G401 (cell line): ENCODE data around the gene BCO2. TPM values are rescaled to one million over a fixed set of nuclear protein-coding genes. Genes with fewer than 3 reads are reported as not detected.

Experiments used
- DNase-seq: peaks from one replicate; pipeline ENCODE4 v3.0.0-alpha.2; 2015; ENCODE audit warnings: low spot score
- in situ Hi-C: cut with HindIII; loops from 2 replicates; pipeline ENCODE4 v1.10.0; 2016; ENCODE audit warnings: low sequenced_read_pairs, mixed read lengths
- total RNA-seq: library from RNA; depleted of rRNA; stranded (reverse); fragments of >200 nt; shearing (Covaris generic); gene quantifications from 2 replicates; pipeline ENCODE4 v1.2.3, GENCODE V29; 2014

The BCO2 gene
- total RNA-seq, 1 experiment from 2014 or later, result not detected

- in situ Hi-C loops, result no loop called here
- DNase-seq, result no peak
Measured at GRCh38 chr11:112229746-112230433, 54.6 kb downstream of the BCO2 start.

- DNase-seq, result no peak
- in situ Hi-C loops, result no loop called here
Measured at GRCh38 chr11:112231952-112232351, 56.6 kb downstream of the BCO2 start.

GRCh38 chr11:112235750-112236390 lies 60.6 kb downstream of the BCO2 start:
- DNase-seq, result no peak
- in situ Hi-C loops, result no loop called here

GRCh38 chr11:112237451-112237850 lies 62.1 kb downstream of the BCO2 start:
- DNase-seq, result no peak
- in situ Hi-C loops, result no loop called here

- in situ Hi-C loops, result no loop called here
- DNase-seq, result no peak
Measured at GRCh38 chr11:112238041-112238440, 62.7 kb downstream of the BCO2 start.

GRCh38 chr11:112241486-112241885 lies 66.2 kb downstream of the BCO2 start:
- DNase-seq, result no peak
- in situ Hi-C loops, result no loop called here

GRCh38 chr11:112247201-112247600 lies 71.9 kb downstream of the BCO2 start:
- in situ Hi-C loops, result no loop called here

GRCh38 chr11:112248201-112248600 lies 72.9 kb downstream of the BCO2 start:
- in situ Hi-C loops, result no loop called here
- no peak for DNase-seq

More at GRCh38 chr11:112247201-112247600, 71.9 kb downstream of the BCO2 start:
- no peak for DNase-seq

GRCh38 chr11:112249871-112250610 lies 74.7 kb downstream of the BCO2 start:
- in situ Hi-C loops, result no loop called here
- no peak for DNase-seq

- in situ Hi-C loops, result no loop called here
- no peak for DNase-seq
Measured at GRCh38 chr11:112253605-112254242, 78.4 kb downstream of the BCO2 start.

GRCh38 chr11:112255067-112255720 lies 79.9 kb downstream of the BCO2 start:
- in situ Hi-C loops, result no loop called here

GRCh38 chr11:112260490-112260889 lies 85.2 kb downstream of the BCO2 start, which contains the start of gene PLET1:
TSS of gene PLET1 (minus strand) at chr11:112260860. CDS start at chr11:112260589, 271 bp downstream.
- in situ Hi-C loops, result no loop called here
- no peak for DNase-seq

More at GRCh38 chr11:112255067-112255720, 79.9 kb downstream of the BCO2 start:
- DNase-seq, result peak; percentile 68

- in situ Hi-C loops, result no loop called here
- no peak for DNase-seq
Measured at GRCh38 chr11:112265659-112266409, 90.5 kb downstream of the BCO2 start.

- no peak for DNase-seq
Measured at GRCh38 chr11:112266410-112266778, 91.1 kb downstream of the BCO2 start.

GRCh38 chr11:112267188-112267591 lies 91.9 kb downstream of the BCO2 start:
- no peak for DNase-seq
- in situ Hi-C loops, result no loop called here

More at GRCh38 chr11:112266410-112266778, 91.1 kb downstream of the BCO2 start:
- in situ Hi-C loops, result no loop called here

GRCh38 chr11:112268406-112268805 lies 93.1 kb downstream of the BCO2 start:
- no peak for DNase-seq
- in situ Hi-C loops, result no loop called here
